D721Med (cell line): ENCODE data around the gene ENPP6.

ENCODE experiments used
- DNase-seq: peaks from one replicate; pipeline ENCODE4 v3.0.0; 2011; ENCODE audit warnings: low spot score; ENCODE audit not compliant: insufficient read length
- FAIRE-seq: peaks from 2 replicates; lab custom pipeline; 2011; peaks lifted over from hg19 to GRCh38; lab: Jason Lieb, UNC
- CTCF ChIP-seq: IDR thresholded peaks from 2 replicates; pipeline ENCODE4 v1.5.1; 2012; ENCODE audit warnings: mild to moderate bottlenecking, control low read depth; ENCODE audit not compliant: insufficient read depth; ENCODE audit errors: missing control alignments

The ENPP6 gene

GRCh38 chr4:184192933-184193332 lies 24.7 kb downstream of the ENPP6 start:
- no peak for TF ChIP-seq CTCF
- DNase-seq = no peak
- FAIRE-seq = no peak

GRCh38 chr4:184191267-184191666 lies 26.4 kb downstream of the ENPP6 start:
- DNase-seq (no peak), FAIRE-seq (no peak)
- TF ChIP-seq CTCF = no peak

GRCh38 chr4:184190711-184191110 lies 27.0 kb downstream of the ENPP6 start:
- TF ChIP-seq CTCF = no peak
- FAIRE-seq = no peak

GRCh38 chr4:184189966-184190365 lies 27.7 kb downstream of the ENPP6 start:
- FAIRE-seq = no peak
- DNase-seq = no peak
- no peak for TF ChIP-seq CTCF

More at GRCh38 chr4:184190711-184191110, 27.0 kb downstream of the ENPP6 start:
- no peak for DNase-seq

- TF ChIP-seq CTCF = no peak
- DNase-seq (no peak), FAIRE-seq (no peak)
Observed at GRCh38 chr4:184188443-184189400, 29.0 kb downstream of the ENPP6 start.

GRCh38 chr4:184177271-184177670 lies 40.4 kb downstream of the ENPP6 start:
- no peak for TF ChIP-seq CTCF
- DNase-seq (no peak), FAIRE-seq (no peak)
